C4-2B (cell line): ENCODE data around the gene TSGA10IP.

Experiments used
- H3K27ac ChIP-seq: fragments of 450-650 bp; 2 replicates; pipeline ENCODE4 v1.5.1; 2017
- ZFX ChIP-seq: fragments of 450-650 bp; IDR thresholded peaks from 2 replicates; pipeline ENCODE4 v1.6.1; 2017
- TF ChIP-seq, protein P1 (sequence below): fragments of 450-650 bp; conservative IDR thresholded peaks from 2 replicates; pipeline ENCODE4 v1.5.1; 2017; ENCODE audit warnings: mild to moderate bottlenecking

The TSGA10IP gene

GRCh38 chr11:65968600-65969482 lies 23.6 kb downstream of the TSGA10IP start:
- TF ChIP-seq, protein P1, sequence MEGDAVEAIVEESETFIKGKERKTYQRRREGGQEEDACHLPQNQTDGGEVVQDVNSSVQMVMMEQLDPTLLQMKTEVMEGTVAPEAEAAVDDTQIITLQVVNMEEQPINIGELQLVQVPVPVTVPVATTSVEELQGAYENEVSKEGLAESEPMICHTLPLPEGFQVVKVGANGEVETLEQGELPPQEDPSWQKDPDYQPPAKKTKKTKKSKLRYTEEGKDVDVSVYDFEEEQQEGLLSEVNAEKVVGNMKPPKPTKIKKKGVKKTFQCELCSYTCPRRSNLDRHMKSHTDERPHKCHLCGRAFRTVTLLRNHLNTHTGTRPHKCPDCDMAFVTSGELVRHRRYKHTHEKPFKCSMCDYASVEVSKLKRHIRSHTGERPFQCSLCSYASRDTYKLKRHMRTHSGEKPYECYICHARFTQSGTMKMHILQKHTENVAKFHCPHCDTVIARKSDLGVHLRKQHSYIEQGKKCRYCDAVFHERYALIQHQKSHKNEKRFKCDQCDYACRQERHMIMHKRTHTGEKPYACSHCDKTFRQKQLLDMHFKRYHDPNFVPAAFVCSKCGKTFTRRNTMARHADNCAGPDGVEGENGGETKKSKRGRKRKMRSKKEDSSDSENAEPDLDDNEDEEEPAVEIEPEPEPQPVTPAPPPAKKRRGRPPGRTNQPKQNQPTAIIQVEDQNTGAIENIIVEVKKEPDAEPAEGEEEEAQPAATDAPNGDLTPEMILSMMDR = no peak
- no peak for TF ChIP-seq ZFX
- H3K27ac ChIP-seq = no peak overlapping the region

DNA sequence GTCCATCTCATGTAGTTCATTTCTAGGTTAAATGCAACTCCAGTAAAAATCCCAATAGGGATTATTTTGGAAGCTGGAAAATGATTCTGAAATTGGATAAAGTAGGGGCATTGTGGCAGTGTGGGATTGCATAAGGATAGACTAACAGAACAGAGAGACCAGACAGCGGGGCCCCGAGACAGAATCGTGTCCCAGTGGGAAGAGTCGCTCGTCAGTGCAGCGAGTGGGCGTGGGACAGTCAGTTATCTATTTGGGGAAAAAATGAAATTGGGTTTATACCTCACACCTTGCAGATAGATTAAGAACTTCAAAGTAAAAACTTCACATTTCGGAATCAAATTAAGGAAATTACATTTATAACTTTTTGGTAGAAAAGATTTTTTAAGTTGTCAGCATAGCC lies 26.8 kb downstream of the TSGA10IP start:
- no peak overlapping the region for H3K27ac ChIP-seq
- TF ChIP-seq ZFX = no peak
- TF ChIP-seq, protein P1 = no peak

- H3K27ac ChIP-seq = no peak overlapping the region
- TF ChIP-seq ZFX = no peak
- TF ChIP-seq, protein P1 = no peak
Observed at GRCh38 chr11:65973439-65974110, 28.3 kb downstream of the TSGA10IP start.

DNA sequence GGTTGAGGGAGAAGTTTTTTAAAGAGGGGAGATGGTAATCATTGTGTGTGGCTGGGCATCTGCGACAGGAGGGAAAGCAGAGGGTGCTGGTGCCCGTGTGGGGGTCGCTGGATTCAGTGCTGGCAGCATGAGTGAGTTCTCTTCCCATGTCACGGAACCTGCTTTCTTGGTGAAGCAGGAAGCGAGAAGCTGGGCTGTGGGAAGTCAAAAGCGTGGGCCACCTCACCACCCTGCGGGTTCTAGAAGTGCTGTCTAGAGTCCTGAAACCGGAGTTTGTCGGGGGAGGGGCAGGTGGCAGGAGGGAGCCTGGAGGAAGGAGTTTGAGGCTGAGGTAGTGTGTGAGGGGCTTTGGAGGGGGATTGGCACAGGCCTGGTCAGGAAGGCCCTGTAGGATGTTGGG lies 30.5 kb downstream of the TSGA10IP start:
- TF ChIP-seq, protein P1 = no peak
- TF ChIP-seq ZFX = no peak
- no peak overlapping the region for H3K27ac ChIP-seq

GRCh38 chr11:65976216-65977176 lies 31.2 kb downstream of the TSGA10IP start:
- no peak for TF ChIP-seq ZFX
- TF ChIP-seq, protein P1 = no peak
- no peak overlapping the region for H3K27ac ChIP-seq

GRCh38 chr11:65977621-65978390 lies 32.5 kb downstream of the TSGA10IP start:
- no peak overlapping the region for H3K27ac ChIP-seq
- TF ChIP-seq, protein P1 = no peak
- TF ChIP-seq ZFX = no peak
